Duodenal mucosa (tissue), 2 donors: ENCODE measurements around the gene PLA2G15.
"Not testable (repeated sequence)": the region's sequence is repeated elsewhere in the genome, so short reads cannot be mapped to it uniquely, and the experiment has no call there.

ENCODE experiments used
- H3K27ac ChIP-seq: one replicate; pipeline ENCODE4 v1.7.0; 2013; ENCODE audit warnings: low read depth, low read length
- H3K27me3 ChIP-seq, 2 donors: one replicate each; pipeline ENCODE4 v1.7.0; 2013; ENCODE audit warnings: low read length in 2 of 2, control low read depth in 1 of 2; ENCODE audit not compliant: insufficient read depth in 2 of 2, control insufficient read depth in 1 of 2
- H3K36me3 ChIP-seq, 2 donors: one replicate each; pipeline ENCODE4 v1.7.0; 2013; ENCODE audit warnings: low read length in 2 of 2, control low read depth in 1 of 2; ENCODE audit not compliant: insufficient read depth in 2 of 2, control insufficient read depth in 1 of 2
- H3K4me1 ChIP-seq, 2 donors: one replicate each; pipeline ENCODE4 v1.7.0; 2013; ENCODE audit warnings: low read length in 2 of 2, control low read depth in 1 of 2; ENCODE audit not compliant: insufficient read depth in 2 of 2, control insufficient read depth in 1 of 2
- H3K4me3 ChIP-seq, 2 donors: one replicate each; pipeline ENCODE4 v1.7.0; 2013; ENCODE audit warnings: low read length in 2 of 2, low read depth in 1 of 2
- H3K9ac ChIP-seq, 2 donors: one replicate each; pipeline ENCODE4 v1.7.0; 2013; ENCODE audit warnings: low read length in 2 of 2, low read depth in 1 of 2
- H3K9me3 ChIP-seq, 2 donors: one replicate each; pipeline ENCODE4 v1.7.0; 2013; ENCODE audit warnings: low read length in 2 of 2, control low read depth in 1 of 2; ENCODE audit not compliant: control insufficient read depth in 1 of 2

PLA2G15 gene

GRCh38 chr16:68287276-68288251 is 42.4 kb downstream of the PLA2G15 start:
- H3K9me3 ChIP-seq, result no peaks in the 10 kb centered on the region
- H3K36me3 ChIP-seq, result peaks cover 19 to 39% of the 10 kb centered on the region in 2 donors
- H3K4me1 ChIP-seq, result peaks cover 12 to 42% of the 10 kb centered on the region in 2 donors
- no peaks in the 10 kb centered on the region for H3K27me3 ChIP-seq
- H3K4me3 ChIP-seq, result no peak overlapping the region
- no peak overlapping the region for H3K9ac ChIP-seq
- H3K27ac ChIP-seq, result no peak overlapping the region

GRCh38 chr16:68288252-68288650 is 43.1 kb downstream of the PLA2G15 start:
- Histone ChIP-seq H3K27me3 (no peaks in the 10 kb centered on the region), H3K9me3 (no peaks in the 10 kb centered on the region), H3K4me1 (peaks cover 6 to 36% of the 10 kb centered on the region in 2 donors), H3K9ac (no peak overlapping the region), H3K27ac (no peak overlapping the region), H3K4me3 (no peak overlapping the region), H3K36me3 (peaks cover 19 to 44% of the 10 kb centered on the region in 2 donors)

- not testable (repeated sequence) for H3K27me3 ChIP-seq, H3K9ac ChIP-seq, H3K27ac ChIP-seq, H3K4me3 ChIP-seq, H3K9me3 ChIP-seq
- Histone ChIP-seq H3K4me1 (peaks cover 5 to 31% of the 10 kb centered on the region in 2 donors), H3K36me3 (peaks cover 19 to 49% of the 10 kb centered on the region in 2 donors)
These were observed 43.6 kb downstream of the PLA2G15 start for GRCh38 chr16:68288796-68289195.

GRCh38 chr16:68289202-68289601 is 44.0 kb downstream of the PLA2G15 start:
- Histone ChIP-seq H3K9me3 (no peaks in the 10 kb centered on the region), H3K4me3 (no peak overlapping the region), H3K9ac (no peak overlapping the region), H3K4me1 (peaks cover 5 to 27% of the 10 kb centered on the region in 2 donors), H3K27me3 (no peaks in the 10 kb centered on the region), H3K36me3 (peaks cover 19 to 53% of the 10 kb centered on the region in 2 donors), H3K27ac (no peak overlapping the region)

- Histone ChIP-seq H3K36me3 (peaks cover 19 to 58% of the 10 kb centered on the region in 2 donors), H3K4me3 (no peak overlapping the region), H3K27me3 (no peaks in the 10 kb centered on the region), H3K9ac (no peak overlapping the region), H3K27ac (no peak overlapping the region), H3K4me1 (peaks cover 5 to 21% of the 10 kb centered on the region in 2 donors), H3K9me3 (no peaks in the 10 kb centered on the region)
These were observed 44.6 kb downstream of the PLA2G15 start for GRCh38 chr16:68289621-68290329.

- H3K36me3 ChIP-seq, result peaks cover 20 to 65% of the 10 kb centered on the region in 2 donors
- no peaks in the 10 kb centered on the region for H3K9me3 ChIP-seq
- no peak overlapping the region for H3K4me3 ChIP-seq
- H3K27ac ChIP-seq, result no peak overlapping the region
- H3K9ac ChIP-seq, result no peak overlapping the region
- H3K27me3 ChIP-seq, result no peaks in the 10 kb centered on the region
- H3K4me1 ChIP-seq, result peaks cover under 1 to 15% of the 10 kb centered on the region in 2 donors
These were observed 45.3 kb downstream of the PLA2G15 start for GRCh38 chr16:68290450-68290849.

GRCh38 chr16:68291227-68291626 is 46.1 kb downstream of the PLA2G15 start:
- no peak overlapping the region for H3K27ac ChIP-seq
- no peaks in the 10 kb centered on the region for H3K9me3 ChIP-seq
- peaks cover 0 to 10% of the 10 kb centered on the region in 2 donors for H3K4me1 ChIP-seq

GRCh38 chr16:68292425-68292824 is 47.3 kb downstream of the PLA2G15 start:
- Histone ChIP-seq H3K27me3 (no peaks in the 10 kb centered on the region), H3K4me3 (no peak overlapping the region), H3K4me1 (peaks cover 0 to 3% of the 10 kb centered on the region in 2 donors), H3K9me3 (no peaks in the 10 kb centered on the region), H3K9ac (no peak overlapping the region), H3K27ac (no peak overlapping the region), H3K36me3 (peaks cover 38 to 72% of the 10 kb centered on the region in 2 donors)

More at GRCh38 chr16:68291227-68291626, 46.1 kb downstream of the PLA2G15 start:
- Histone ChIP-seq H3K27me3 (no peaks in the 10 kb centered on the region), H3K4me3 (no peak overlapping the region), H3K36me3 (peaks cover 28 to 71% of the 10 kb centered on the region in 2 donors), H3K9ac (no peak overlapping the region)

GRCh38 chr16:68296291-68296690 is 51.1 kb downstream of the PLA2G15 start:
- Histone ChIP-seq H3K4me1 (peaks cover 0 to 4% of the 10 kb centered on the region in 2 donors), H3K9ac (no peak overlapping the region), H3K27me3 (no peaks in the 10 kb centered on the region), H3K36me3 (peaks cover 50 to 94% of the 10 kb centered on the region in 2 donors), H3K9me3 (no peaks in the 10 kb centered on the region), H3K4me3 (no peak overlapping the region), H3K27ac (no peak overlapping the region)

- Histone ChIP-seq H3K9me3 (no peaks in the 10 kb centered on the region), H3K27me3 (no peaks in the 10 kb centered on the region), H3K9ac (no peak overlapping the region), H3K36me3 (peaks cover 48 to 92% of the 10 kb centered on the region in 2 donors), H3K4me3 (no peak overlapping the region), H3K27ac (no peak overlapping the region), H3K4me1 (peaks cover 0 to 4% of the 10 kb centered on the region in 2 donors)
These were observed 51.5 kb downstream of the PLA2G15 start for GRCh38 chr16:68296693-68297092.
